Hematopoietic multipotent progenitor cell treated with erythropoietin and hydrocortisone succinate and interleukin-3 and kit ligand, for 4 days (in vitro differentiated cells): Measurements from ENCODE around the gene HDAC7.
"Not testable (repeated sequence)": the region's sequence is repeated elsewhere in the genome, so short reads cannot be mapped to it uniquely, and the experiment has no call there.

Experiments
- DNase-seq: peaks from one replicate; pipeline ENCODE4 v3.0.0-alpha.2; 2015

Gene HDAC7

GRCh38 chr12:47848853-47849252 lies 29.1 kb upstream of the HDAC7 start:
- no peak for DNase-seq

GRCh38 chr12:47846294-47846996 lies 26.7 kb upstream of the HDAC7 start:
- no peak for DNase-seq

GRCh38 chr12:47845081-47845480 lies 25.4 kb upstream of the HDAC7 start:
- DNase-seq, result no peak

GRCh38 chr12:47844264-47845019 lies 24.7 kb upstream of the HDAC7 start:
- peak; percentile 80 for DNase-seq

GRCh38 chr12:47843226-47843980 lies 23.7 kb upstream of the HDAC7 start:
- DNase-seq, result no peak

- DNase-seq, result not testable (repeated sequence)
These were observed 22.8 kb upstream of the HDAC7 start for GRCh38 chr12:47842543-47842942.

GRCh38 chr12:47841910-47842309 lies 22.2 kb upstream of the HDAC7 start:
- DNase-seq, result no peak

- DNase-seq, result no peak
These were observed 21.8 kb upstream of the HDAC7 start for GRCh38 chr12:47841501-47841900.

GRCh38 chr12:47840571-47840970 lies 20.9 kb upstream of the HDAC7 start:
- DNase-seq, result no peak

- no peak for DNase-seq
These were observed 19.6 kb upstream of the HDAC7 start for GRCh38 chr12:47839214-47839876.

GRCh38 chr12:47838286-47838931 lies 18.7 kb upstream of the HDAC7 start:
- peak; percentile 76 for DNase-seq

GRCh38 chr12:47837190-47838171 lies 17.8 kb upstream of the HDAC7 start:
- DNase-seq, result peak; percentile 79

GRCh38 chr12:47835831-47836155 lies 16.1 kb upstream of the HDAC7 start:
- DNase-seq, result no peak

GRCh38 chr12:47835006-47835830 lies 15.5 kb upstream of the HDAC7 start:
- DNase-seq, result no peak

- peak; percentile 90 for DNase-seq
These were observed 14.6 kb upstream of the HDAC7 start for GRCh38 chr12:47834199-47834903.

- DNase-seq, result peak; percentile 88
These were observed 13.9 kb upstream of the HDAC7 start for GRCh38 chr12:47833591-47834012.

GRCh38 chr12:47832263-47832933 lies 12.7 kb upstream of the HDAC7 start:
- no peak for DNase-seq

GRCh38 chr12:47829584-47829983 lies 9.9 kb upstream of the HDAC7 start:
- DNase-seq, result no peak

- peak; percentile 81 for DNase-seq
These were observed 9.3 kb upstream of the HDAC7 start for GRCh38 chr12:47828976-47829482.
